ENCODE data around the gene DEPDC5. TPM values are rescaled to one million over a fixed set of nuclear protein-coding genes. Genes with fewer than 3 reads are reported as not detected.
A peak's percentile ranks its signal among the peaks of the same experiment; 100 is the strongest.

The DEPDC5 gene
- total RNA-seq, 1 experiment from 2014 or later = 7.9 TPM

GRCh38 chr22:31853736-31854495 is 100.1 kb downstream of the DEPDC5 start:
- DNase-seq = no peak
- no peaks in the 10 kb centered on the region for H3F3A ChIP-seq (ENCODE audit: low read length, unreplicated experiment)
- no peaks in the 10 kb centered on the region for H3K9me2 ChIP-seq (replicated peaks; ENCODE audit: low read length)
- no peak overlapping the region for H3K4me2 ChIP-seq (ENCODE audit: low read length)
- H3K79me2 ChIP-seq (ENCODE audit: low read length) = no peaks in the 10 kb centered on the region
- BruUV-seq (replicated peaks) = no TSS peak
- no peaks in the 10 kb centered on the region for H3K9me3 ChIP-seq (ENCODE audit: low read length)
- intact Hi-C loops (cut with micrococcal nuclease) = no loop called here
- H2AFZ ChIP-seq (ENCODE audit: low read length) = no peak overlapping the region
- no peaks in the 10 kb centered on the region for H3K27me3 ChIP-seq (ENCODE audit: low read length)
- H3K27ac ChIP-seq (ENCODE audit: low read length) = no peak overlapping the region
- POLR2A ChIA-PET (ENCODE audit: unreplicated experiment) = no interaction called here
- TF ChIP-seq CTCF (conservative IDR thresholded peaks at IDR 0.05; ENCODE audit: low read depth, low read length) (no peak), EZH2phosphoT487 (IDR thresholded peaks at IDR 0.05; ENCODE audit: borderline replicate concordance, low read length) (no peak), EZH2 (IDR thresholded peaks at IDR 0.05; ENCODE audit: low read length, unreplicated experiment) (no peak)
- H3K36me3 ChIP-seq (ENCODE audit: low read depth, low read length) = no peaks in the 10 kb centered on the region
- H4K20me1 ChIP-seq (ENCODE audit: low read length) = no peaks in the 10 kb centered on the region
- CTCF ChIA-PET = interaction anchor here (0.6 kb wide), 1 partner anchor 223 kb away, joined by 14 read pairs; no protein-coding TSS in a partner anchor
- H3K9ac ChIP-seq (ENCODE audit: low read length) = no peak overlapping the region
- H3K4me3 ChIP-seq (ENCODE audit: low read length) = no peak overlapping the region
- no peaks in the 10 kb centered on the region for H3K4me1 ChIP-seq (ENCODE audit: insufficient read depth, low read length)
- ATAC-seq = no peak

GRCh38 chr22:31857247-31857646 is 103.4 kb downstream of the DEPDC5 start:
- no peaks in the 10 kb centered on the region for H3K27me3 ChIP-seq (ENCODE audit: low read length)
- DNase-seq = no peak
- H4K20me1 ChIP-seq (ENCODE audit: low read length) = no peaks in the 10 kb centered on the region
- ChIA-PET POLR2A (ENCODE audit: unreplicated experiment) (no interaction called here), CTCF (no interaction called here)
- no peaks in the 10 kb centered on the region for H3K79me2 ChIP-seq (ENCODE audit: low read length)
- no peak overlapping the region for H3K4me2 ChIP-seq (ENCODE audit: low read length)
- BruUV-seq (replicated peaks) = no TSS peak
- no peak overlapping the region for H3K27ac ChIP-seq (ENCODE audit: low read length)
- H3F3A ChIP-seq (ENCODE audit: low read length, unreplicated experiment) = no peaks in the 10 kb centered on the region
- peaks cover 7% of the 10 kb centered on the region; the same call in 1 of the 2 replicates for H3K4me1 ChIP-seq (ENCODE audit: insufficient read depth, low read length)
- TF ChIP-seq EZH2phosphoT487 (IDR thresholded peaks at IDR 0.05; ENCODE audit: borderline replicate concordance, low read length) = no peak
- intact Hi-C loops (cut with micrococcal nuclease) = no loop called here
- H3K9ac ChIP-seq (ENCODE audit: low read length) = no peak overlapping the region
- H2AFZ ChIP-seq (ENCODE audit: low read length) = no peak overlapping the region
- H3K36me3 ChIP-seq (ENCODE audit: low read depth, low read length) = no peaks in the 10 kb centered on the region
- ATAC-seq = no peak
- no peaks in the 10 kb centered on the region for H3K9me2 ChIP-seq (replicated peaks; ENCODE audit: low read length)
- no peaks in the 10 kb centered on the region for H3K9me3 ChIP-seq (ENCODE audit: low read length)
- no peak overlapping the region for H3K4me3 ChIP-seq (ENCODE audit: low read length)

- H3K4me3 ChIP-seq (ENCODE audit: low read length) = no peak overlapping the region
- intact Hi-C loops (cut with micrococcal nuclease) = loop anchor here (10.0 kb wide), 1 partner anchor 197 kb away; the partner anchor contains the start of gene PISD
- ChIA-PET POLR2A (ENCODE audit: unreplicated experiment) (no interaction called here), CTCF (no interaction called here)
- H3K36me3 ChIP-seq (ENCODE audit: low read depth, low read length) = no peaks in the 10 kb centered on the region
- no peak overlapping the region for H3K4me2 ChIP-seq (ENCODE audit: low read length)
- no peak overlapping the region for H3K9ac ChIP-seq (ENCODE audit: low read length)
- no peaks in the 10 kb centered on the region for H3K79me2 ChIP-seq (ENCODE audit: low read length)
- H3K27ac ChIP-seq (ENCODE audit: low read length) = no peak overlapping the region
- no peak overlapping the region for H2AFZ ChIP-seq (ENCODE audit: low read length)
- H3K27me3 ChIP-seq (ENCODE audit: low read length) = no peaks in the 10 kb centered on the region
- ATAC-seq (peak; percentile 43; the same call in 1 of the 2 replicates), DNase-seq (peak; percentile 22)
- H3K9me3 ChIP-seq (ENCODE audit: low read length) = no peaks in the 10 kb centered on the region
- no peaks in the 10 kb centered on the region for H4K20me1 ChIP-seq (ENCODE audit: low read length)
- TF ChIP-seq EZH2phosphoT487 (IDR thresholded peaks at IDR 0.05; ENCODE audit: borderline replicate concordance, low read length) = no peak
- no peak for TF ChIP-seq CTCF (conservative IDR thresholded peaks at IDR 0.05; ENCODE audit: low read depth, low read length)
- TF ChIP-seq EZH2 (IDR thresholded peaks at IDR 0.05; ENCODE audit: low read length, unreplicated experiment) = no peak
- no peaks in the 10 kb centered on the region for H3K9me2 ChIP-seq (replicated peaks; ENCODE audit: low read length)
- H3K4me1 ChIP-seq (ENCODE audit: insufficient read depth, low read length) = peaks cover 7% of the 10 kb centered on the region; the same call in 1 of the 2 replicates
- H3F3A ChIP-seq (ENCODE audit: low read length, unreplicated experiment) = no peaks in the 10 kb centered on the region
- no TSS peak for BruUV-seq (replicated peaks)
These were observed 107.5 kb downstream of the DEPDC5 start for GRCh38 chr22:31861226-31861840.
